ENCODE data around the gene GOLGB1. TPM values are rescaled to one million over a fixed set of nuclear protein-coding genes. Genes with fewer than 3 reads are reported as not detected.

GOLGB1 gene
- total and polyA plus RNA-seq, 4 donors, result 10.1 to 58.8 (median 33.0) TPM

DNA sequence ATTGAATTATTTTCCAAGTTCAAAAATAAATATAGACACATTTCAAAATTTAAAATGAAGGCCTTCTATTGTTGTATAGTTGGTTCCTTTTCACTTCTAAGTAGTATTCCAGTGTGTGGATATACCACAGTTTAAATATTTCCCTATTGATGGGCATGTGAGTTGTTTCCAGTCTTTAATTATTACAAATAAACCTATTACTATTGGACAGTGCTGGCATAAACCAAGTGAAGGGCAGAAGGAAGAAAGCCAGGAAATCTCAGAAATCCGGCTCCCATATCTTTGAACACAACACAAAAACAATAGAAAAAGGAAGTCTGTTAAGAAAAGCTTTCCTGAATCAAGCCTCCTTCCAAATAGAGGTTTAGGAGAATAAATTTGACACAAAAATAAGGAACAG lies 26.1 kb downstream of the GOLGB1 start (continued):
- TF ChIP-seq FOXA2 (IDR thresholded peaks at IDR 0.05) (no peak), GABPA (IDR thresholded peaks at IDR 0.05 in 1 of 2, conservative IDR thresholded peaks at IDR 0.05 in 1 of 2) (no peak)
- TF ChIP-seq, protein P1, sequence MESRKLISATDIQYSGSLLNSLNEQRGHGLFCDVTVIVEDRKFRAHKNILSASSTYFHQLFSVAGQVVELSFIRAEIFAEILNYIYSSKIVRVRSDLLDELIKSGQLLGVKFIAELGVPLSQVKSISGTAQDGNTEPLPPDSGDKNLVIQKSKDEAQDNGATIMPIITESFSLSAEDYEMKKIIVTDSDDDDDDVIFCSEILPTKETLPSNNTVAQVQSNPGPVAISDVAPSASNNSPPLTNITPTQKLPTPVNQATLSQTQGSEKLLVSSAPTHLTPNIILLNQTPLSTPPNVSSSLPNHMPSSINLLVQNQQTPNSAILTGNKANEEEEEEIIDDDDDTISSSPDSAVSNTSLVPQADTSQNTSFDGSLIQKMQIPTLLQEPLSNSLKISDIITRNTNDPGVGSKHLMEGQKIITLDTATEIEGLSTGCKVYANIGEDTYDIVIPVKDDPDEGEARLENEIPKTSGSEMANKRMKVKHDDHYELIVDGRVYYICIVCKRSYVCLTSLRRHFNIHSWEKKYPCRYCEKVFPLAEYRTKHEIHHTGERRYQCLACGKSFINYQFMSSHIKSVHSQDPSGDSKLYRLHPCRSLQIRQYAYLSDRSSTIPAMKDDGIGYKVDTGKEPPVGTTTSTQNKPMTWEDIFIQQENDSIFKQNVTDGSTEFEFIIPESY (IDR thresholded peaks at IDR 0.05), result no peak

DNA sequence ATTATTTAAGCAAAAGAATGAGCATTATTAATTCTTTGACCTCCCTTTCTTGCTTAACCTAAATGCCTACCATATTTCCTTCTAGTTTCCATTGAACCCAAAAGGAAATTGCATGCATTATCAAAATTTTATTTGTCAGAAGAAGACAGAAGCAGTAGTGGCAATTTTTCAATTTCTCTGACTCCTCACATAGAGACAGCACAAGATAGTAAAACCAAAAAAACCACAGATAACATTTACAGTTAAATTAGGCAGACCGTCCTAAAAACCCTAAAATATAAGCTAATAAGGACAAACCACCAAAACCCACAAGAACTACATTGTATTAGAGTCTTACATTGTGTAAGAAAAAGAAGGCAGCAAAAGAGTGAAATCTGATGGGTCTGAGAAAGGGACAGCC lies 27.1 kb downstream of the GOLGB1 start:
- DNase-seq (ENCODE audit: low spot score), result no peak
- no peaks in the 10 kb centered on the region for H3K27me3 ChIP-seq (ENCODE audit: control insufficient read depth in 4 of 4, insufficient read depth in 4 of 4, low read length in 3 of 4)
- no peak overlapping the region for H3K27ac ChIP-seq (ENCODE audit: low read depth in 1 of 2, low read length in 2 of 2)
- no peaks in the 10 kb centered on the region for H3K9me3 ChIP-seq (ENCODE audit: control insufficient read depth in 4 of 4, low read length in 3 of 4)
- no peak for TF ChIP-seq EGR1 (IDR thresholded peaks at IDR 0.05; ENCODE audit: low read depth in 2 of 2)
- no peak for TF ChIP-seq JUND (IDR thresholded peaks at IDR 0.05)
- no peak for TF ChIP-seq ATF3 (IDR thresholded peaks at IDR 0.05)
- TF ChIP-seq, protein P2, sequence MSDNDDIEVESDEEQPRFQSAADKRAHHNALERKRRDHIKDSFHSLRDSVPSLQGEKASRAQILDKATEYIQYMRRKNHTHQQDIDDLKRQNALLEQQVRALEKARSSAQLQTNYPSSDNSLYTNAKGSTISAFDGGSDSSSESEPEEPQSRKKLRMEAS (IDR thresholded peaks at IDR 0.05), result no peak
- no peak for TF ChIP-seq HNF4A (conservative IDR thresholded peaks at IDR 0.05)
- no peak for TF ChIP-seq HNF4G (IDR thresholded peaks at IDR 0.05)
- no peak for TF ChIP-seq SP1 (IDR thresholded peaks at IDR 0.05)
- no peak for TF ChIP-seq RXRA (IDR thresholded peaks at IDR 0.05)
- no peak for TF ChIP-seq GABPA (IDR thresholded peaks at IDR 0.05 in 1 of 2, conservative IDR thresholded peaks at IDR 0.05 in 1 of 2)
- TF ChIP-seq FOXA2 (IDR thresholded peaks at IDR 0.05), result no peak
- TF ChIP-seq, protein P1 (IDR thresholded peaks at IDR 0.05), result no peak
- TF ChIP-seq NR2F2 (IDR thresholded peaks at IDR 0.05), result no peak
- TF ChIP-seq FOXA1 (IDR thresholded peaks at IDR 0.05), result no peak
- no peak for TF ChIP-seq YY1 (IDR thresholded peaks at IDR 0.05)
- no peaks in the 10 kb centered on the region for H3K4me1 ChIP-seq (ENCODE audit: control insufficient read depth in 4 of 4, insufficient read depth in 4 of 4, low read length in 3 of 4)
- H3K9ac ChIP-seq (ENCODE audit: low read depth in 1 of 2, low read length in 2 of 2), result no peak overlapping the region
- H3K4me3 ChIP-seq (ENCODE audit: low read depth in 1 of 3, low read length in 3 of 3), result no peak overlapping the region
- WGBS, result 90% methylated on average over 1 of the region's 1 CpG
- peaks cover 19 to 69% (median 60%) of the 10 kb centered on the region in 4 donors for H3K36me3 ChIP-seq (ENCODE audit: control insufficient read depth in 4 of 4, insufficient read depth in 3 of 4, low read depth in 1 of 4, low read length in 3 of 4)

- H3K27ac ChIP-seq (ENCODE audit: low read depth in 1 of 2, low read length in 2 of 2), result no peak overlapping the region
- H3K9ac ChIP-seq (ENCODE audit: low read depth in 1 of 2, low read length in 2 of 2), result no peak overlapping the region
- H3K27me3 ChIP-seq (ENCODE audit: control insufficient read depth in 4 of 4, insufficient read depth in 4 of 4, low read length in 3 of 4), result no peaks in the 10 kb centered on the region
- no peak overlapping the region for H3K4me3 ChIP-seq (ENCODE audit: low read depth in 1 of 3, low read length in 3 of 3)
- H3K9me3 ChIP-seq (ENCODE audit: control insufficient read depth in 4 of 4, low read length in 3 of 4), result no peaks in the 10 kb centered on the region
- TF ChIP-seq JUND (IDR thresholded peaks at IDR 0.05), result no peak
- TF ChIP-seq, protein P2 (IDR thresholded peaks at IDR 0.05), result no peak
- TF ChIP-seq RAD21 (IDR thresholded peaks at IDR 0.05), result no peak
- TF ChIP-seq ATF3 (IDR thresholded peaks at IDR 0.05), result no peak
- H3K36me3 ChIP-seq (ENCODE audit: control insufficient read depth in 4 of 4, insufficient read depth in 3 of 4, low read depth in 1 of 4, low read length in 3 of 4), result peaks cover 19 to 79% (median 67%) of the 10 kb centered on the region in 4 donors
- DNase-seq (ENCODE audit: low spot score), result no peak
- no peaks in the 10 kb centered on the region for H3K4me1 ChIP-seq (ENCODE audit: control insufficient read depth in 4 of 4, insufficient read depth in 4 of 4, low read length in 3 of 4)
Observed at GRCh38 chr3:121720163-121720562, 29.4 kb downstream of the GOLGB1 start.
